Right lobe of liver (tissue), 6 donors: ENCODE data around the gene RNF17. TPM values are rescaled to one million over a fixed set of nuclear protein-coding genes. Genes with fewer than 3 reads are reported as not detected.

ENCODE experiments used
- ATAC-seq, 4 donors: fragments of 200-7000 bp; cut with Tn5 transposase; one replicate each; pipeline ENCODE4 v1.9.1; 2020; ENCODE audit warnings: mild to moderate bottlenecking in 4 of 4, moderate library complexity in 4 of 4
- DNase-seq, 3 donors: peaks; one replicate each; pipeline ENCODE4 v3.0.0-alpha.2; 2020
- H3K27ac ChIP-seq, 3 donors: fragments of 200-600 bp; one replicate each; pipeline ENCODE4 v1.8.0; 2022
- H3K27me3 ChIP-seq, 2 donors: fragments of 200-600 bp; one replicate each; pipeline ENCODE4 v1.8.0; 2022
- H3K36me3 ChIP-seq, 4 donors: fragments of 200-600 bp; sonication (generic) in 1 of 4; one replicate each; pipeline versions ENCODE4 v1.5.1 to v1.8.0; 2017 to 2022; ENCODE audit warnings: control low read depth in 1 of 4
- H3K4me1 ChIP-seq, 4 donors: fragments of 200-600 bp; sonication (generic) in 1 of 4; one replicate each; pipeline versions ENCODE4 v1.5.1 to v1.8.0; 2017 to 2022; ENCODE audit warnings: control low read depth in 1 of 4
- H3K4me3 ChIP-seq, 3 donors: fragments of 200-600 bp; one replicate each; pipeline ENCODE4 v1.8.0; 2022
- H3K9me3 ChIP-seq, 4 donors: fragments of 200-600 bp; sonication (generic) in 1 of 4; one replicate each; pipeline versions ENCODE4 v1.5.1 to v1.8.0; 2017 to 2022; ENCODE audit warnings: control low read depth in 1 of 4
- CTCF ChIP-seq, 4 donors: fragments of 200-600 bp in 3 of 4; fragments of 450-650 bp in 1 of 4; IDR thresholded peaks; one replicate each; pipeline versions ENCODE4 v1.5.1 to v1.8.0; 2016 to 2022; ENCODE audit warnings: antibody characterized with exemption in 4 of 4, mild to moderate bottlenecking in 2 of 4
- POLR2A ChIP-seq: fragments of 450-650 bp; IDR thresholded peaks from one replicate; pipeline ENCODE4 v1.6.1; 2017; ENCODE audit warnings: antibody characterized with exemption, mild to moderate bottlenecking
- WGBS: methylation state at CpG from one replicate; pipeline ENCODE4 v1.1.6; 2018; ENCODE audit warnings: low coverage, low lambda C conversion rate; ENCODE audit not compliant: insufficient coverage; ENCODE audit errors: missing lambda C conversion rate; 5-methylcytosine and 5-hydroxymethylcytosine counted together
- intact Hi-C, 2 donors: fragments of 100-400 bp; cut with DNase I; formaldehyde crosslinking; loops; one replicate each; pipeline versions ENCODE4 v1.11.2 to v1.14.1; 2022
- total RNA-seq, 6 experiments: library from RNA; depleted of rRNA in 2 of 6; stranded (reverse); fragments of >200 nt in 2 of 6; fragmentation: NEBNext Ultra II Directional in 3 of 6; extraction: Animal tissue kit (Norgen Biotek cat#: 25700) in 3 of 6; gene quantifications; one replicate each; pipeline versions ENCODE4 v1.1.0 to v1.2.4, GENCODE V29; 2016 to 2023
- donor health status: DM: no; HTN: yes; CAD: no.
- donor health status: DM: no; HTN: no; CAD: no.
- donor health status: DM: no; HTN: no; CAD: no.
- donor health status: DM: no; HTN: yes; CAD: no.
- donor health status: DM: no; HTN: yes; CAD: no.

The RNF17 gene
- total RNA-seq, 6 experiments from 2014 or later: not detected

DNA sequence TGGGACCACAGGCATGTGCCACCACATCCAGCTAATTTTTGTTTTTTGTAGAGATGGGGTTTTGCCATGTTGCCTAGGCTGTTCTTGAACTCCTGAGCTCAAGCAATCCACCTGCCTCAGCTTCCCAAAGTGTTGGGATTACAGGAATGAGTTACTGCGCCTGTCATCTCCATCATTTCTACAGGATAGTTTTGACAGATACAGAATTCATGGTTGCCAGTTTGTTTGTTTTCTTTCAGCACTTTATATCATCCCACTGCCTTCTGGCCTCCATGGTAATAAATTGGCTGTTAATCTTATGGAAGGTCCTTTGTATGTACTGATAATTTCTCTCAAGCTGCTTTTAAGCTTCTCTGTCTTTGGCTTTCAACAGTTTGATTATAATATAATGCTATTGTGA, 165.2 kb downstream of the RNF17 start:
- H3K27me3 ChIP-seq: no peaks in the 10 kb centered on the region
- no peak for ATAC-seq
- 100% methylated on average over 1 of the region's 1 CpG for WGBS
- H3K4me1 ChIP-seq: peaks cover 0 to 8% (median 0%) of the 10 kb centered on the region in 4 donors
- no peaks in the 10 kb centered on the region for H3K36me3 ChIP-seq
- no peak for DNase-seq
- H3K4me3 ChIP-seq: no peak overlapping the region
- TF ChIP-seq CTCF (IDR thresholded peaks at IDR 0.05) (no peak), POLR2A (no peak)
- no peaks in the 10 kb centered on the region for H3K9me3 ChIP-seq
- H3K27ac ChIP-seq: no peak overlapping the region
- intact Hi-C loops: no loop called here

Other genes with a start within 250 kb of the RNF17 start
- gene ATP12A, start 83.8 kb upstream of the RNF17 start, total RNA-seq: not detected